Duodenal mucosa (tissue), 2 donors: ENCODE results near the gene ADARB2.
A peak's percentile ranks its signal among the peaks of the same experiment; 100 is the strongest.

Experiments used
- H3K27ac ChIP-seq: one replicate; pipeline ENCODE4 v1.7.0; 2013; ENCODE audit warnings: low read depth, low read length
- H3K27me3 ChIP-seq, 2 donors: one replicate each; pipeline ENCODE4 v1.7.0; 2013; ENCODE audit warnings: low read length in 2 of 2, control low read depth in 1 of 2; ENCODE audit not compliant: insufficient read depth in 2 of 2, control insufficient read depth in 1 of 2
- H3K36me3 ChIP-seq, 2 donors: one replicate each; pipeline ENCODE4 v1.7.0; 2013; ENCODE audit warnings: low read length in 2 of 2, control low read depth in 1 of 2; ENCODE audit not compliant: insufficient read depth in 2 of 2, control insufficient read depth in 1 of 2
- H3K4me1 ChIP-seq, 2 donors: one replicate each; pipeline ENCODE4 v1.7.0; 2013; ENCODE audit warnings: low read length in 2 of 2, control low read depth in 1 of 2; ENCODE audit not compliant: insufficient read depth in 2 of 2, control insufficient read depth in 1 of 2
- H3K4me3 ChIP-seq, 2 donors: one replicate each; pipeline ENCODE4 v1.7.0; 2013; ENCODE audit warnings: low read length in 2 of 2, low read depth in 1 of 2
- H3K9ac ChIP-seq, 2 donors: one replicate each; pipeline ENCODE4 v1.7.0; 2013; ENCODE audit warnings: low read length in 2 of 2, low read depth in 1 of 2
- H3K9me3 ChIP-seq, 2 donors: one replicate each; pipeline ENCODE4 v1.7.0; 2013; ENCODE audit warnings: low read length in 2 of 2, control low read depth in 1 of 2; ENCODE audit not compliant: control insufficient read depth in 1 of 2

Gene ADARB2

DNA sequence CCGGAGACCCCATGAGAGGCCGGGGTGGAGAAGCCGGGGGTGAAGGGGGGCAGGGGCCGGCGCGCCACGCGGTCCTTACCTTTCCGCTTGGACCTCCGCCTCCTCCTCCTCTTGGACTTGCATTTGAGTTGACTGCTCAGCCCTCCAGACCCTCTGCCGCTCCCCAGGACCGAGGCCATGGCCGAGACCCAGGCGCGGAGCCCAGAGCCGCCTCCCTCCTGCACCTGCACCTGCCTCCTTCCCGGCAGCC is 428 bp downstream of the ADARB2 start:
- H3K27me3 ChIP-seq: peaks cover 48 to 52% of the 10 kb centered on the region in 2 donors
- no peak overlapping the region for H3K9ac ChIP-seq
- H3K4me3 ChIP-seq: peak overlapping the region in 1 of 2 donors; percentile 21
- H3K9me3 ChIP-seq: no peaks in the 10 kb centered on the region
- no peaks in the 10 kb centered on the region for H3K4me1 ChIP-seq
- no peaks in the 10 kb centered on the region for H3K36me3 ChIP-seq
- no peak overlapping the region for H3K27ac ChIP-seq

DNA sequence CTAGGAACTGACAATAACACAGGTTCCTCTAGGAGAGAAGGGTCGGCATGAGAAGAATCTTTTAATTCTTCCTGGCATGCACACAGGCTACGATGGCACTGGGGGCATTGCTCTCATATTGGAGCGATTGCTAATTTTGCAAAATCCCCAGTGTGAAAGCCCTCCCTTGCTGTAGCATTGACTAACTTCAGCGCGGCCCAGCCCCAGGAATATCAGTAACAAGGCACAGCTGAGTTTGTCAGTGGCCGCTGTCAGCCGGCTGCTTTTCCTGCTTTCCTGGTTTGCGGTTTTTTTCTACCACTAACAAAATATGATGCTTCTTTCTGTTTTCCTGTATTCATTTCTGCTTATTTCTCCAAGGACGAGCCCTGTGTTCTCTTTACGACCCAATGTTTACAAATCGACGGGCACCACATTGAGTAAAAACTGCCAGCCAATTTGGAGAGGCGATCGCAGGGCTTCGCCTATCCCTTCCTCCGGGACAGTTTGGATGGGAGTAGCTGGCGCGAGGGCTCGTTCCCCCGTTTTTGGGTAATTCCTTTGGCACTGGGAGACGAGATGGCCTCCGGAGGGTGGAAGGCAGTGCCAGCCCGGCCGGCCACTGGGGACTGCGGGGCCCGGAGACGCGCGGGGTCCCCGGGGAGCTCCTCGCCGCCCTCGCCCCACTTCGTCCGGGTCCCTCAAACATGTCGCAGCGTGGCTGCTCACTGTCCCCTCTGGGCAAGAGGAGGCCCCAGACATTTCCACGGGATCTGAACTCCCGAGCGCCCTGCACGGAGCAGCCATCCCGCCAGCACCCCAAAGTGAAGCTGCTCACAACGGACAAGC is 967 bp downstream of the ADARB2 start:
- no peak overlapping the region for H3K27ac ChIP-seq
- H3K9me3 ChIP-seq: no peaks in the 10 kb centered on the region
- H3K36me3 ChIP-seq: no peaks in the 10 kb centered on the region
- H3K9ac ChIP-seq: no peak overlapping the region
- no peak overlapping the region for H3K4me3 ChIP-seq
- H3K4me1 ChIP-seq: no peaks in the 10 kb centered on the region
- peaks cover 48 to 52% of the 10 kb centered on the region in 2 donors for H3K27me3 ChIP-seq

DNA sequence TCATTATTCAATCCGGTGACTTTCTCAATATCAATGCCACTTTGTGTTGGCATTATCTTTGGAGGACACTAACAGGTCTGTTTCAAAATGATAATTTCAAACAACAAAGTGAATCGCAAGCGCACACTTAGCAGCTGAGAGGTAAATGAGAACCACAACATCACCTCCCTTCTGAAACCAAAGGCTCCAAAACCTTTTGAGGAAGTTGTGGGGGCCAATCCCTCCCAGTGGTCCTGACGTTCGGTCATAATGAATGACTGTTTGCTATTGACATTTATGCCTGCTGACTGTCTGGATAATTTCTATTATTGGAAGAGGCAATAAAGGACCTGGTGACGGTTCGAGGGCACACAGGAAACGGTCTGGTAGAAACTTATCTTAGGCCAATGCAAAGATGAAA is 1.8 kb downstream of the ADARB2 start:
- H3K27me3 ChIP-seq: peaks cover 48 to 51% of the 10 kb centered on the region in 2 donors
- no peak overlapping the region for H3K27ac ChIP-seq

DNA sequence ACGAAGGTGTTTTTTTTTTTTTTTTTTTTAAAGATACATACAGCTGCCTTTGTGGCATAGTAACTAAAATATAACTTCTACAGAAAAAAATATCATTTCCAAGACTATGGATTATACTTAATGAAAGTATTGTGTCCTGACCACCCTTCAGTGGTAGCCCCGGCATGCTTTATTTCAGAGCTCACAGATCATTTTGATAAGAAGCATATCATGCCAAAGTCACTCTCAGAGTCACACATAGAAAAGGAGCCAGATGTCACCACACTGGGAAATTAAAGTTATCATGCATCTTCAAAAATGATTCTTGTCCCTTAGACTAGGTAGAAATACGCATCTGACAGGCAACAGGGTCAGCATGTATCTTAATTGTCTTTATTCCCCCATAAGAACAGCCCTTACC is 3.0 kb downstream of the ADARB2 start:
- H3K9me3 ChIP-seq: no peaks in the 10 kb centered on the region
- no peaks in the 10 kb centered on the region for H3K36me3 ChIP-seq
- no peak overlapping the region for H3K4me3 ChIP-seq
- peaks cover 38 to 43% of the 10 kb centered on the region in 2 donors for H3K27me3 ChIP-seq
- no peak overlapping the region for H3K9ac ChIP-seq
- no peaks in the 10 kb centered on the region for H3K4me1 ChIP-seq
- no peak overlapping the region for H3K27ac ChIP-seq

More for the DNA sequence above, 1.8 kb downstream of the ADARB2 start:
- Histone ChIP-seq H3K36me3 (no peaks in the 10 kb centered on the region), H3K4me3 (no peak overlapping the region), H3K9ac (no peak overlapping the region), H3K4me1 (no peaks in the 10 kb centered on the region), H3K9me3 (no peaks in the 10 kb centered on the region)

DNA sequence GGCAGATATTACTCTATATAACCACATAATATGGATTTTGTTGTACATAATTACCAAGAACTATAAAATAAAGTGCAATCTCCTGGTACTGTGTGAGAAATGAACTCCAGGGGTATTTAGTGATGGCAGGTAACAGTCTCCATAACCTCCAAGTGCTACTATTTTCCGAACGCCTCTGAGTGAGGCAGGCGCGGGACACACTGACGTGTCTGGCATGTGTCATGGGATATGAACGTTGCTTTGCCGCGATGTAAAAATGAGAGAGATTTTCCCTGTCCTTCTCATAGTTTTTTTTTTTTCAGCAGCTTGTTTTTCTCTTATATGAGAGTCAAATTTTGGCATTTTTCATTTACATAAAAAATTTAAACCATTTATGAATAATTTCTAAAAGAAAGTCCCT is 3.6 kb downstream of the ADARB2 start:
- H3K9me3 ChIP-seq: no peaks in the 10 kb centered on the region
- H3K4me1 ChIP-seq: no peaks in the 10 kb centered on the region
- H3K9ac ChIP-seq: no peak overlapping the region
- H3K27ac ChIP-seq: no peak overlapping the region
- H3K4me3 ChIP-seq: no peak overlapping the region
- peaks cover 32 to 39% of the 10 kb centered on the region in 2 donors for H3K27me3 ChIP-seq
- H3K36me3 ChIP-seq: no peaks in the 10 kb centered on the region

DNA sequence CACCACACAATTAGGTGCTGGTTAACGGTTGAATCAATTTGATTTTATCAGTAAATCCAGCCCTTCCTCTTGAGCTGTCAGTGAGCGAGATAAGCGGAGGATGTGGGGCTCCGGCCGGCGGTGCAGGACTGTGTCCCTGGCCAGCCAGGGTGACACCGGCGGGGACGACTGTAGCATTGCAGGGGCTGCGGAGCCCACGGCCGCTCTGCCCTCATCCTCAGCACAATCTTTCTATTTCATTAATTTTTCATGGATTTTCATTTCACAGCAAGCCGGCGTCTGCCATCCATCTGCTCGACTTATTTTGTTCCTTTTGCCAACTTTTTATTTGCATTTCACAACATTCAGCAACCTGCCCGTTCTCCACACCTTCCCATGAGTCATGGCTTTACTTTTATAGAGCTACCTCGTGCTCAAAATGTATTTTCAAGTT is 4.7 kb downstream of the ADARB2 start:
- H3K27me3 ChIP-seq: peaks cover 23 to 33% of the 10 kb centered on the region in 2 donors
- no peak overlapping the region for H3K4me3 ChIP-seq
- no peaks in the 10 kb centered on the region for H3K36me3 ChIP-seq
- no peak overlapping the region for H3K27ac ChIP-seq
- no peak overlapping the region for H3K9ac ChIP-seq
- no peaks in the 10 kb centered on the region for H3K9me3 ChIP-seq
- H3K4me1 ChIP-seq: no peaks in the 10 kb centered on the region

DNA sequence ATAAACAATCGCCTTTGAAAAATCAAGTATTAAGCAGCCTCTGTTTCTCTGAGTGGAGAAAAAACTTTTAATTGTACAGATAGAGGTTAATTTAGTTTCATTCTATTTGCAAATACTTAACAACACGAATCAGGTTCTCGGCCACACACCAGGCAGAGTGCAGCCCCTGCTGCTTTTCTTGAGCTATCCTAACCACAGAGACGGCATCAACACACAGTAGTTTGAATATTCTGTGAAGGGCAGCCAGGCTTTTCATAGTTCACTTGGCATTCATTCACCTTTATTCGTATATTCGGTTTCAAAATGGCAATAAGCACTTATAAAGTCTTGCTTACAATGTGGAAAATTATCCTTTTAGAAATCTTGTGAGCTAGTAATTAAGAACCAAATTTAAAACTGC is 5.7 kb downstream of the ADARB2 start:
- Histone ChIP-seq H3K9me3 (no peaks in the 10 kb centered on the region), H3K9ac (no peak overlapping the region), H3K36me3 (no peaks in the 10 kb centered on the region), H3K27ac (no peak overlapping the region), H3K4me3 (no peak overlapping the region), H3K4me1 (no peaks in the 10 kb centered on the region), H3K27me3 (peaks cover 23 to 27% of the 10 kb centered on the region in 2 donors)

DNA sequence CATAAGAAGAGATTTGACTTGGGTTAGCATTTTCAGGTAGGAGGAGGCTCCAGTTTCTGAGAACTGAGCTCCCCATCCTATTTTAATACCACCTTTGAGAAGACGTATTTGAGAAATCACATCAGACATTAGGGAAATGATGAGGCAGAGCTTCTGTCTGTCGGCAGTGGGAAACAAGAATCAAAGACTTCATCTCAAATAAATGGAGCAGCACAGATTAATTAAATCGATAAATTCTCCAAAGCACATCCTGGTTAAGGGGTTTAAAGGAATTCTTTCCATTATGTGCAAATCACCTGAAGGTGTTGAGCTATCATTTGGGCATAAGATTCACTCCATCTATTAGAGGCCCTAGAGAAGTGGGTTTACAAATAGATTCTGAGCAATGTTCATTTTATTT is 7.6 kb downstream of the ADARB2 start:
- no peaks in the 10 kb centered on the region for H3K4me1 ChIP-seq
- H3K9me3 ChIP-seq: no peaks in the 10 kb centered on the region
- no peak overlapping the region for H3K27ac ChIP-seq
- H3K4me3 ChIP-seq: no peak overlapping the region
- H3K27me3 ChIP-seq: peaks cover 10 to 17% of the 10 kb centered on the region in 2 donors
- H3K36me3 ChIP-seq: no peaks in the 10 kb centered on the region
- H3K9ac ChIP-seq: no peak overlapping the region

DNA sequence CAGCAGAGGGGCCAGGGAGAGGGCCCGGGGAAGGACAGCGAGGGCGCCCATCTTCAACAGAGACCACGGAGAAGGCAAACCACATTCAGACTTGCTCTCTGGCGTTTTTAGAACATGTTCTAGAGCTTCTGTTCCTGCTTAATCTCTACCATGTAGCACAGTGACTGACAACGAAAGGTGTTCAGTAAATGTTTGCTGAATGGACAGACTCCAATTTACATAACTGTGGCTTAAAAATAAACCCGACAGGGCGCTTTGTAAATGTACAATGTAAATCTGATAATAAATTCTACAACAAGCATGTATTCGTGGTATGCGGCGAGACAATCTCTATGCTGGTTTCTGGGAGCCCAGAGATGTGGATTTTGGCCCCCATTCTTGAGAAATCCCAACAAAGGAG is 10.5 kb downstream of the ADARB2 start:
- no peaks in the 10 kb centered on the region for H3K9me3 ChIP-seq
- peaks cover 3 to 4% of the 10 kb centered on the region in 2 donors for H3K27me3 ChIP-seq
- no peak overlapping the region for H3K9ac ChIP-seq
- no peak overlapping the region for H3K27ac ChIP-seq
- no peaks in the 10 kb centered on the region for H3K36me3 ChIP-seq
- H3K4me1 ChIP-seq: no peaks in the 10 kb centered on the region
- no peak overlapping the region for H3K4me3 ChIP-seq

DNA sequence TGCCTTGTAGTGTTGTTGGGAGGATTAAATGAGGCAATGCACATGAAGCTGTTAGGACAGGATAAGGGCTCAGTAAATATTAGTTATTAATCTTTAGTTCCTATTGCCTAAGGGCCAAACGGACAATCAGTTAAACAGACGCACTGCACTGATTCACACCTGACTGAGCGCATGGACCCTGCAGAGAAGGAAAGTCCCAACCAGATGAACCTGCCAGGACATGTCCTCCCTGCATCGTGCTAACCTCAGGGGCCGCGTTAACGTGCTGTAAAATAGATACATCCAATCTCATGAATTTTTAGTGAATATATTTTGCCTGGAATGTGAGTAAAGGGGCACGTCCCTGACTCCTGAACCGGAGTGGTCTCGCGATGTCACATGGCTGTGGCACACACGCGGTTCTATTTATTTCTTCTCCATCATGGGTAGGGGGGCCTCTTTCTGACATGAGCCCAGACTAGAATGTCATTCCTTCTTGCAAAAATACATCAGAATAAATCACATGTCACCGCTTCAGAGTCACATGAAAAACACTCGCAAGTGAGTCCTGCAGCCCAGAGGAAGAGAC is 12.3 kb downstream of the ADARB2 start:
- H3K4me3 ChIP-seq: no peak overlapping the region
- H3K9me3 ChIP-seq: no peaks in the 10 kb centered on the region
- H3K4me1 ChIP-seq: no peaks in the 10 kb centered on the region
- H3K27me3 ChIP-seq: peaks cover 3 to 4% of the 10 kb centered on the region in 2 donors
- H3K36me3 ChIP-seq: no peaks in the 10 kb centered on the region
- no peak overlapping the region for H3K27ac ChIP-seq
- no peak overlapping the region for H3K9ac ChIP-seq
